HG03469 (cell line): ENCODE data around the gene SACS.
"Not testable (repeated sequence)": the region's sequence is repeated elsewhere in the genome, so short reads cannot be mapped to it uniquely, and the experiment has no call there.

ENCODE experiments used
- ATAC-seq: cut with Tn5 transposase; IDR thresholded peaks from one replicate; pipeline ENCODE4 v1.9.1; 2021; ENCODE audit warnings: mild to moderate bottlenecking, moderate library complexity, moderate number of reproducible peaks; ENCODE audit not compliant: unreplicated experiment

The SACS gene

DNA sequence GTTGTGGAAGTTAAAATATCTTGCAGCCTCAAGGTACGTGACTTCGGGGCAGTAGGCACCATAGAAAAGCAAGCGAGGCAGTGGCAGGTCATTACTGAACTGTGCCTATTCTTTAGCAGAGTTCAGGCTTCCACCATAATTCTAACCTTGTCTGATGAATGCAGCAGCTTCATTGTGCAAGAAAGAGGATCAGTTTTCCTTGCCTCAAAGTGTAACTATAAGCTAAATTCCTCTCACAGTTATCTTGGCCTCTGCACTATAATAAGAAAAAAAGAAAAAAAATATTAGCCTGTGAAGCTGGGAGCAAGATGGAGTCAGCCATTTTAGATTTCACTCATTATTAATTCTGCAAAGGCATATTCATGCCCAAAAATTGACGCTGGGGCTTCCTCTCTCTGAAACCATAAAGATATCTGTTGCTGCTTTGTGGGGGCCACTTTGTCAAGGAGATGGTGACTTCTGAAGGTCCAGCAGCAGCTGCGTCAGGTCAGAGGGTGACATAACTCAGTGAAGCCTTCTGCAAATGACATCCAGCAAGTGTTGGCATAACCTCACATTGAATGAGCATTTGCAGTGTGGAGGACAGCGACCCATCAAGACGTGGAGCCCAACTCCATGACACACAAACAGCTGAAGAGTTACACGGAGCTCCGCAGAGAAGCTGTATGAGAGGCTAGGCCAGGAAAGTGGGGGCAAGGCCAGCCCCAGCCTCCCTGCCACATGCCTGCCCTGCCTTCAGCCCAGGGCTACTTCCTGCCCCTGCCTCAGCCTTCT is 23.1 kb upstream of the SACS start:
- no peak for ATAC-seq

- ATAC-seq = no peak
Measured at GRCh38 chr13:23455401-23456185, 22.1 kb upstream of the SACS start.

DNA sequence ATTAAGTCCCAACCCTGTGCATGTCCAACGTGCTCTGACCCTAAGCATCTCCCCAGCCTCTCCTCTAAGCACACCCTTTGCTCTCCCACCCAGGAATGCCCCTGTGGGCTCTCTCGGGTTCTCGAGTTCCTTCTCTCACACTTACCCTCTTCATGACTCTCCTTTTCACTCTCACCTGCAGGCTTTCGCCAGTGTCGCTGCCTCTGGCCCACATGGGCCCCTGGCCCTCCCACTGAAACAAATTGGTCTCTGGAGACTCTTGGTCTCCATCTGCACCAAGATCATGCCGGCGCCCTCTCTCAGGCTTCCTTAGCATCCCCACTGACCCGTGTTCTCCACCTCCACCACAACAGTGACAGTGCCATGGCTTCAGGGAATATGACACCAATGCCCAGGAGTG is 19.6 kb upstream of the SACS start:
- ATAC-seq = no peak

DNA sequence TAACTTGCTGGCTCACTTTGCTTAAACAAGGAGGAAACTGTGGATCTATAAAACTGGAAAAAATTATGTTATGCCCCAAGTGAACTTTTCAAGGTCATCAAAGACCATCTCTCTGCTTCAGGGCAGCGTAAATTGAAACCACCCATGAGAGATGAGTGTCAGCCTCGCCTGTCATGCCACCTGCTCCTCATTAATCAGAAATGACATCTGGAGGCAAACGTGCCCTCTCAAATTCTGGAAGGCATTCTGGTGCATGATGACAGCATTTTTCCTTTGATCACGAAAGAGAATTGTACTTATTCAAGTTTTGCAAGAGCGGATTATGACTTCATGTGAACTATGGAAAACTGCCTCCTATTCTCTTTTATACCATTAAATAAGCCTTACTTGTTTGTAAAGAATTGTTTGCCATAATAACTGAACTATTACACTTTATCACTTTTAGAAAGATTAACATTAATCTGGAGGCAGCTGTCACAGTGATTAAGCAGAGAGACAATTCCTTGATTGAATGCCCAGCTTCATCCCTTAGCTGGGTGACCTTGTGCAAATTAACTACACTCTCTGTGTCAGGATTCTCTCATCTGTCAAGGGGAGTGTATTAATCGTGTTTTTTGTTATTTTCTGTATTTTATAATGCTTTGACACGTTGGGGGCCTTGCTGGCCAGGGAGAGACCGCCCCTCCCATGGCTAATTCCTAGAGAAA is 17.0 kb upstream of the SACS start:
- no peak for ATAC-seq

DNA sequence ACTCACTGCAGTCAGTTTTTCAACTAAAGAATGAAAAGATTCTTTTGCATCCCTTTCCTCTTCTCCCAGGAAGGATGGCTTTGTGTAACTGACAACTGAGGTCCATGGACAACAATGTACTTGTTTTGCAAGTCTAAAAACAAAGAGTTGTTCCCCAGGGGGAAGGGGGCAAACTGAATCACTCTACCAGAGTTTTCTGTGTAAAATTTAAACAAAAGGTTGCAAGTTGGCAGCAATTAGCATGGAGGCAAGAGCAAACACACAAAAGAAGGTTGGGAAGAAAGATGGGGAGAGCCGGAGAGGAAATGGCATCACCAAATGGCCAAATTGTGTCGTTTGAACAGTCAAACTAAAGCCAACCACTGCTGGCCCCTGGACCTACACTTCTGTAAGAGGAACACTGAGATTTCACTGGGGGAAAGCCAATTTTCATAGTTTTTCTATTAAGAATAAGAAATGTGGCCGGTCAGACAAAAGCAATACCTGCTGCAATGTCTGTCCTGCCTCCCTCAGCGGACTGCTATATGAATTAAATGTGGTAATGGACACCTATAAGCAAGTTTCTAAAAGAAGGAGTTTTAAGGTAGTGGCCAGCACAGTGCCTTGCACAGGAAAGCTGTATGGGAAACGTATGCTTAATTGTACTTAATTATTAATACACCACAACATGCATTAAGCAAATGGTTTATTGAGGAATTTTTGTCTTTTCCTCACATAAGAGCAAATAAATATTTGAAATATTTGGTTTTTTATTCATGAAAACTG is 16.1 kb upstream of the SACS start:
- ATAC-seq = no peak

GRCh38 chr13:23447927-23448326 is 14.4 kb upstream of the SACS start:
- ATAC-seq = no peak

DNA sequence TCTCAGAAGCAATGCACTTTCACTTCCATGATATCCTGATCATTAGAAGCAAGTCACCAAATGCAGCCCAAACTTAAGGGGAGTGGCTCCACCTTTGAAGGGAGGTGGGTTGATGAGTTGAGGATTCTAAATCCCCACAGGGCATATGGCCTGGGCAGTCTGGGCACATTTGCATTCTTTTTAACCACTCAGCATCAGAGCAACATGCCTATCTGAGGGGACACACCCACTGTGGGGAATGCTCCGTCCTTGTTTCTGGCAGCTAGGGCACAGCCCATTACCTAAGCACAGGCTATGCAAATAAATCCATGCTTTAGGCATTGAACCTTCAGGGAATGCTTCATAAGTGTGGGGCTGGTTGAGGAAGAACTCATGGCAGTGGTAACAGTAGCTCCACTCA is 12.3 kb upstream of the SACS start:
- no peak for ATAC-seq

- ATAC-seq = no peak
Measured at GRCh38 chr13:23443878-23444277, 10.4 kb upstream of the SACS start.

DNA sequence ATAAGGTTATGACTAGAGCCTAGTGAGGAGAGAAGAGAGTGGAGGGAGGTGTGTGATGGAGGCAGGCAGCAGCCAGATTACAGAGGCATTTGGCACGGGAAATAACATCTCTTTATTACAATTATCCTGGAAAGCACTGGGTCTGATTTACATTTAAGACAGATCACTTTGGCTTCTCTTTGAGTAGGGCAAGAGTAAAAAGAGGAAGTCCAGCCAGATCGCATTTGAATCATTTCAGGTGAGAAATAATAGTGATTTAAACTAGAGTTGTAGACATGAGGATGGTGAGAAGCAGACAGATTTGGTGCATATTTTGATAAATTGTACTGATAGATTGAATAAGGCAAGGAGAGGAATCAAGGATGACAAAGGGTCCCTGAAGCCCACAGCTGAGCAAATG is 9.6 kb upstream of the SACS start:
- ATAC-seq = no peak

- ATAC-seq = no peak
Measured at GRCh38 chr13:23440821-23441618, 7.5 kb upstream of the SACS start.

GRCh38 chr13:23440324-23440723 is 6.8 kb upstream of the SACS start:
- not testable (repeated sequence) for ATAC-seq

DNA sequence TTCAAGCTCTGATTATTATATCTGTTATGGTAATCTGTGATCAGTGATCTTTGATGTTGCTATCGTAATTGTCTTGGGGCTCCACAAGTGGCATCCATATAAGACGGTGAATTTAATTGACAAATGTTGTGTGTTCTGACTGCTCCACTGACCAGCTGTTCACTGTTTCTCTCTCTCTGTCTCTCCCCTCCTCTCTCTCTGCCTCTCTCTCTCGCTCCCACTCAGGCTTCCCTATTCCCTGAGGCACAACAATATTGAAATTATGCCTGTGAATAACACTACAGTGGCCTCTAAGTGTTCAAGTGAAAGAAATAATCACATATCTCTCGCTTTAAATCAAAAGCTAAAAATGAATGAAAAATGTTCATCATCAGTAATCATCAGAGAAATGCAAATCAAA is 4.4 kb upstream of the SACS start:
- ATAC-seq = no peak

GRCh38 chr13:23436680-23437079 is 3.2 kb upstream of the SACS start:
- ATAC-seq = no peak

DNA sequence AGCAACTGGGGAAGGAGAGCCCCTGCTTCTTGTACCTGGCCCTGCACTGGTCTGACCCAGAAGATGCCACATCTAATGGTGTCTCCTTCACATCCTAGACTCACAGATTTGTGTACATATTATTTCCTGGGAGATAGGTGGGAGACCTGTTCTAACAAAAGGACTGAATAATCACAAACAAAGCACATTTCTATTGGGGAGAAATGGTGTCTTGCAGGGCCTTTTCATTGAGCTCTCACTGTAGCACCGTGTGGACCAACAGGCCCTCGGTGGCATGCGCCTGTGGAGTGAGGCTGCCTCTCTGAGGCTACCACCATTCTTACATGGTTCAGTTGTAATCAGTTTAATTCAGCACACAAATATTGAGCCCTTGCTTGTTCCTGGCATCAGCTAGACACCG is 989 bp upstream of the SACS start:
- no peak for ATAC-seq

DNA sequence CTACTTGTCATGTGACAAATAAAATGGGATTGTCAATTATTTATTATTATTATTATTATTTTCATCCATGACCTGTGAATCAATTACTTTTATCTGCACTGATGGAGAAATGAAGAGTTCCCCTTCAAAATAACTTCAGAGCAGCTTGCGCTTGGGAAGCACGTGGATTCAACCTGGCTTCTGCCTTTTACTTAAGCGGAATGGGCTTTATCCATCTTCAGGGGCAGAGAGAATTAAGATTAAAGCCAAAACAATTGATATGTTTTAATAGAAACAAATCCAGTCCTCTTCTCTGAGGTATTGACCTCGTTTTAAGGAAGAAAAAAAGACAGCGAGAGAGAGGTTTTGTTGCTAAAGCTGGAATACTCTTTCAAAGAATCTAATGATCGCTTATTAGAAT is 876 bp downstream of the SACS start:
- no peak for ATAC-seq

- ATAC-seq = no peak
Measured at GRCh38 chr13:23430664-23431063, 2.8 kb downstream of the SACS start.

DNA sequence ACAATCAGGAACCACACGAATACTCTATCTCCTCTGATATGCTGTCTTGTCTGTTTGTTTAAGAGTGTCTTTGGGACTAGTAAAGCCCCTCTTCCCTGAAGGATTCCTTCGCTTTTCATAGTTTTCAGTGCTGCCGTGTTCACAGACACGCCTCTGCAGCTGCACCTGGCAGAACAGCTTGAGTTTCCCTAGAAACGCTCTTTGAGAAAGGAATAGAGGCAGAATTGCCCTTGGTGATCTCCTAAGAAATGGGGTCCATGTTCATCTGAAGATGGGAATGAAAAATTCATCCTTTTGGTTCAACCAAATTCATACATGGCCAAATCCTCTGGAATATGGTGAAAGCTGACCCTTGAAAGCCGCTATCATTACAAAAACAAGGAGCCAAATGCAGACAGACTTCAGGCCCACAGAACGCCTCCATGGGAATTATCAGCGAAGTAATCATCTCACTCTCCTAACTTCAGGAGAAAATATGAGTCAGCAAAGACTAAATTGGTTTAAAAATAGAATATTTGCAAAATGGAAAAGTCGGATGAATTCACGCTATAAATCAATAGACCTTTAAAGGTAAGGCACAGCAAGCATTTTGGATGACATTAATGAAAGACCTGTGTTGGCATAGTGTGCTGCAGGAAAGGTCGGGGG is 5.5 kb downstream of the SACS start:
- ATAC-seq = no peak

- ATAC-seq = no peak
Measured at GRCh38 chr13:23427342-23427843, 6.1 kb downstream of the SACS start.

GRCh38 chr13:23421596-23421995 is 11.9 kb downstream of the SACS start:
- ATAC-seq = no peak
